Spleen (tissue), 11 donors: ENCODE results near the gene CAPN11. TPM values are rescaled to one million over a fixed set of nuclear protein-coding genes. Genes with fewer than 3 reads are reported as not detected.

Experiments
- DNase-seq: peaks from one replicate; pipeline ENCODE4 v3.0.0-alpha.2; 2020
- H3K27ac ChIP-seq, 8 donors: fragments of 200-600 bp; sonication (generic) in 7 of 8; 1 replicate in 4 of 8; 2 replicates in 4 of 8; pipeline versions ENCODE4 v1.5.0 to v1.8.0; 2016 to 2021; ENCODE audit warnings: inconsistent platforms in 4 of 8, mild to moderate bottlenecking in 4 of 8, moderate library complexity in 1 of 8
- H3K27me3 ChIP-seq, 7 donors: fragments of 200-600 bp; sonication (generic) in 6 of 7; replicated peaks in 1 of 7; 1 replicate in 4 of 7; 2 replicates in 3 of 7; pipeline versions ENCODE4 v1.5.0 to v1.8.0; 2016 to 2021; ENCODE audit warnings: inconsistent platforms in 3 of 7, mild to moderate bottlenecking in 1 of 7
- H3K36me3 ChIP-seq, 6 donors: fragments of 200-600 bp; sonication (generic) in 5 of 6; 1 replicate in 4 of 6; 2 replicates in 2 of 6; pipeline versions ENCODE4 v1.5.0 to v1.8.0; 2016 to 2021; ENCODE audit warnings: inconsistent platforms in 2 of 6
- H3K4me1 ChIP-seq, 6 donors: fragments of 200-600 bp; sonication (generic) in 5 of 6; 1 replicate in 3 of 6; 2 replicates in 3 of 6; pipeline versions ENCODE4 v1.5.0 to v1.8.0; 2016 to 2021; ENCODE audit warnings: inconsistent platforms in 3 of 6
- H3K4me3 ChIP-seq, 8 donors: fragments of 200-600 bp; sonication (generic) in 7 of 8; 1 replicate in 4 of 8; 2 replicates in 4 of 8; pipeline versions ENCODE4 v1.5.0 to v1.8.0; 2016 to 2021; ENCODE audit warnings: inconsistent platforms in 4 of 8, mild to moderate bottlenecking in 4 of 8, moderate library complexity in 2 of 8
- H3K9me3 ChIP-seq, 8 donors: fragments of 200-600 bp; sonication (generic) in 7 of 8; 1 replicate in 4 of 8; 2 replicates in 4 of 8; pipeline versions ENCODE4 v1.5.0 to v1.8.0; 2016 to 2021; ENCODE audit warnings: inconsistent platforms in 4 of 8
- CTCF ChIP-seq, 11 experiments: fragments of 200-600 bp in 7 of 11; fragments of 450-650 bp in 4 of 11; sonication (generic) in 4 of 11; IDR thresholded peaks in 8 of 11; conservative IDR thresholded peaks in 3 of 11; 1 replicate in 7 of 11; 2 replicates in 4 of 11; pipeline versions ENCODE4 v1.4.0 to v1.8.0; 2016 to 2021; ENCODE audit warnings: antibody characterized with exemption in 11 of 11, inconsistent platforms in 4 of 11, mild to moderate bottlenecking in 1 of 11
- POLR2A ChIP-seq, 3 donors: fragments of 450-650 bp; IDR thresholded peaks; one replicate each; pipeline ENCODE4 v1.5.1; 2017; ENCODE audit warnings: antibody characterized with exemption in 3 of 3, mild to moderate bottlenecking in 1 of 3
- POLR2AphosphoS5 ChIP-seq, 3 donors: sonication (generic); formaldehyde crosslinking; IDR thresholded peaks; one replicate each; pipeline ENCODE4 v1.5.1; 2017; ENCODE audit warnings: antibody characterized with exemption in 3 of 3
- WGBS, 5 donors: extraction: QIAGEN DNeasy Blood & Tissue Kit in 3 of 5; methylation state at CpG; one replicate each; pipeline versions ENCODE4 v1.1.5 to v1.1.7; 2013 to 2018; 5-methylcytosine and 5-hydroxymethylcytosine counted together
- intact Hi-C: fragments of 100-400 bp; cut with DNase I; formaldehyde crosslinking; loops from one replicate; pipeline ENCODE4 v1.15.0; 2023; ENCODE audit warnings: low total_unique reads
- polyA plus RNA-seq, 3 donors: library from polyadenylated mRNA; stranded (reverse); fragments of 200-250 nt; gene quantifications; one replicate each; pipeline ENCODE4 v1.2.1, GENCODE V29; 2013
- total RNA-seq, 7 donors: library from RNA; depleted of rRNA in 3 of 7; stranded (reverse); fragments of >200 nt in 3 of 7; fragmentation: NEBNext Ultra II Directional in 4 of 7; extraction: Animal tissue kit (Norgen Biotek cat#: 25700) in 4 of 7; gene quantifications; one replicate each; pipeline versions ENCODE4 v1.1.0 to v1.2.1, GENCODE V29; 2016 to 2021
- donor health status: healthy with polysubstance abuse.
- donor health status: DM: no; HTN: no; CAD: no; lungs with moderate emphysema.
- donor health status: DM: no; HTN: no; CAD: no.
- donor health status: Bipolar disorder and iron deficiency.
- donor health status: healthy.
- donor health status: DM: no; HTN: no; CAD: no.
- donor health status: DM: yes; HTN: yes; CAD: no.

Gene CAPN11
- total and polyA plus RNA-seq, 10 donors: 0.12 to 0.26 (median 0.17) TPM; not detected in 3

- H3K27ac ChIP-seq: no peak overlapping the region
- intact Hi-C loops: no loop called here
Observed at GRCh38 chr6:44202972-44203750, 44.5 kb downstream of the CAPN11 start.

GRCh38 chr6:44203955-44204354, 45.3 kb downstream of the CAPN11 start:
- no peaks in the 10 kb centered on the region for H3K4me1 ChIP-seq
- no peak overlapping the region for H3K27ac ChIP-seq
- WGBS, 5 donors: 85 to 94% (median 89%) methylated on average over 6 of the region's 6 CpGs
- H3K36me3 ChIP-seq: no peaks in the 10 kb centered on the region
- H3K4me3 ChIP-seq: no peak overlapping the region
- no peaks in the 10 kb centered on the region for H3K9me3 ChIP-seq
- no peaks in the 10 kb centered on the region for H3K27me3 ChIP-seq
- no peak for TF ChIP-seq CTCF (IDR thresholded peaks at IDR 0.05 in 8 of 11, conservative IDR thresholded peaks at IDR 0.05 in 3 of 11)
- TF ChIP-seq POLR2AphosphoS5 (IDR thresholded peaks at IDR 0.05): no peak
- no peak for TF ChIP-seq POLR2A (IDR thresholded peaks at IDR 0.05)
- DNase-seq: no peak
- intact Hi-C loops: no loop called here

More at GRCh38 chr6:44202972-44203750, 44.5 kb downstream of the CAPN11 start:
- H3K4me1 ChIP-seq: no peaks in the 10 kb centered on the region
- H3K9me3 ChIP-seq: no peaks in the 10 kb centered on the region
- DNase-seq: no peak
- WGBS, 5 donors: 88 to 97% (median 90%) methylated on average over 8 to 11 of the region's 11 CpGs
- H3K27me3 ChIP-seq: no peaks in the 10 kb centered on the region
- H3K36me3 ChIP-seq: no peaks in the 10 kb centered on the region
- no peak overlapping the region for H3K4me3 ChIP-seq
- TF ChIP-seq POLR2AphosphoS5 (IDR thresholded peaks at IDR 0.05) (no peak), CTCF (IDR thresholded peaks at IDR 0.05 in 8 of 11, conservative IDR thresholded peaks at IDR 0.05 in 3 of 11) (no peak), POLR2A (IDR thresholded peaks at IDR 0.05) (no peak)

GRCh38 chr6:44207966-44208365, 49.3 kb downstream of the CAPN11 start:
- H3K4me3 ChIP-seq: no peak overlapping the region
- no peaks in the 10 kb centered on the region for H3K36me3 ChIP-seq
- WGBS, 5 donors: 86 to 94% (median 90%) methylated on average over 6 of the region's 6 CpGs
- peaks cover 0 to 6% (median 0%) of the 10 kb centered on the region in 6 donors for H3K4me1 ChIP-seq
- TF ChIP-seq CTCF (IDR thresholded peaks at IDR 0.05 in 8 of 11, conservative IDR thresholded peaks at IDR 0.05 in 3 of 11) (no peak), POLR2A (IDR thresholded peaks at IDR 0.05) (no peak), POLR2AphosphoS5 (IDR thresholded peaks at IDR 0.05) (no peak)
- intact Hi-C loops: no loop called here
- DNase-seq: peak; percentile 31
- H3K9me3 ChIP-seq: no peaks in the 10 kb centered on the region
- no peak overlapping the region for H3K27ac ChIP-seq
- no peaks in the 10 kb centered on the region for H3K27me3 ChIP-seq

- Histone ChIP-seq H3K27ac (no peak overlapping the region), H3K4me3 (no peak overlapping the region), H3K36me3 (no peaks in the 10 kb centered on the region), H3K9me3 (no peaks in the 10 kb centered on the region), H3K27me3 (no peaks in the 10 kb centered on the region), H3K4me1 (peaks cover 0 to 6% (median 0%) of the 10 kb centered on the region in 6 donors)
- intact Hi-C loops: no loop called here
- DNase-seq: no peak
- TF ChIP-seq POLR2AphosphoS5 (IDR thresholded peaks at IDR 0.05): no peak
- TF ChIP-seq CTCF (IDR thresholded peaks at IDR 0.05 in 8 of 11, conservative IDR thresholded peaks at IDR 0.05 in 3 of 11): no peak
- TF ChIP-seq POLR2A (IDR thresholded peaks at IDR 0.05): no peak
- 69 to 87% (median 77%) methylated on average over 2 to 3 of the region's 3 CpGs for WGBS, 5 donors
Observed at GRCh38 chr6:44211284-44211683, 52.7 kb downstream of the CAPN11 start.
